K562 (cell line): ENCODE results near the gene CENPE. TPM values are rescaled to one million over a fixed set of nuclear protein-coding genes. Genes with fewer than 3 reads are reported as not detected.
A peak's percentile ranks its signal among the peaks of the same experiment; 100 is the strongest.

Experiments
- BACH1 ChIP-seq: fragments of 200-800 bp; sonication (Bioruptor generic); IDR thresholded peaks from 2 replicates; pipeline ENCODE4 v1.6.1; 2016; ENCODE audit warnings: missing genetic modification characterization, missing compliant biosample characterization
- DEAF1 ChIP-seq: fragments of 450-650 bp; formaldehyde crosslinking; IDR thresholded peaks from 2 replicates; pipeline ENCODE4 v1.4.0; 2020; ENCODE audit warnings: mild to moderate bottlenecking, moderate library complexity
- EWSR1 ChIP-seq: fragments of 450-650 bp; IDR thresholded peaks from 2 replicates; pipeline ENCODE4 v1.6.1; 2018; ENCODE audit warnings: borderline replicate concordance, mild to moderate bottlenecking, low read depth, moderate library complexity; ENCODE audit not compliant: partially characterized antibody
- KDM1A ChIP-seq, 2 experiments: fragments of 450-650 bp; IDR thresholded peaks; 2 replicates each; pipeline ENCODE4 v1.6.1; 2016; ENCODE audit warnings: mild to moderate bottlenecking in 2 of 2
- KLF13 ChIP-seq: fragments of 450-650 bp; IDR thresholded peaks from 2 replicates; pipeline ENCODE4 v1.6.1; 2016; ENCODE audit warnings: missing genetic modification characterization, low read depth, mild to moderate bottlenecking, missing compliant biosample characterization, moderate library complexity, borderline replicate concordance
- LEF1 ChIP-seq: fragments of 450-650 bp; IDR thresholded peaks from 2 replicates; pipeline ENCODE4 v1.6.1; 2016; ENCODE audit warnings: mild to moderate bottlenecking
- MYC ChIP-seq, 2 experiments: fragments of 250-450 bp in 1 of 2; sonication (Bioruptor Pico) in 1 of 2; IDR thresholded peaks; 2 replicates each; pipeline versions ENCODE4 v1.5.1 to v1.6.1; 2012 to 2021; ENCODE audit warnings: low read depth in 2 of 2, borderline replicate concordance in 1 of 2, improper control_type of control experiment in 1 of 2, low read length in 1 of 2, mild to moderate bottlenecking in 1 of 2, moderate library complexity in 1 of 2
- NELFE ChIP-seq: IDR thresholded peaks from 2 replicates; pipeline ENCODE4 v1.6.1; 2011; ENCODE audit warnings: mild to moderate bottlenecking; ENCODE audit not compliant: insufficient read depth, insufficient read length
- POLR2G ChIP-seq: fragments of 200-400 bp; formaldehyde crosslinking; IDR thresholded peaks from 2 replicates; pipeline ENCODE4 v1.6.1; 2017; ENCODE audit warnings: low read depth, mild to moderate bottlenecking, antibody characterized with exemption, low read length, moderate library complexity
- SNRNP70 ChIP-seq: fragments of 200-400 bp; formaldehyde crosslinking; optimal IDR thresholded peaks from 2 replicates; pipeline ENCODE3; 2017; ENCODE audit warnings: low read depth, low read length
- SREBF1 ChIP-seq: fragments of 150-350 bp; IDR thresholded peaks from 2 replicates; pipeline ENCODE4 v1.6.1; 2014; ENCODE audit warnings: antibody characterized with exemption, low read depth, low read length, borderline replicate concordance
- TEAD4 ChIP-seq, 2 experiments: sonication (generic) in 1 of 2; formaldehyde crosslinking in 1 of 2; IDR thresholded peaks; 2 replicates each; pipeline versions ENCODE4 v1.6.1 to v1.8.0; 2012 to 2022; ENCODE audit warnings: borderline replicate concordance in 1 of 2, inconsistent platforms in 1 of 2, low read length in 1 of 2, mild to moderate bottlenecking in 1 of 2, missing genetic modification reagents in 1 of 2
- TFAM ChIP-seq: fragments of 250-450 bp; sonication (Bioruptor Pico); conservative IDR thresholded peaks from 2 replicates; pipeline ENCODE4 v1.5.0; 2021; ENCODE audit warnings: mild to moderate bottlenecking, moderate library complexity
- XRCC3 ChIP-seq: fragments of 450-650 bp; IDR thresholded peaks from 2 replicates; pipeline ENCODE4 v1.6.1; 2017; ENCODE audit warnings: mild to moderate bottlenecking, moderate library complexity
- ZNF175 ChIP-seq: fragments of 200-800 bp; sonication (Bioruptor generic); IDR thresholded peaks from 2 replicates; pipeline ENCODE4 v1.6.1; 2016; ENCODE audit warnings: low read depth, mild to moderate bottlenecking, missing genetic modification characterization, missing compliant biosample characterization
- ZNF354B ChIP-seq: fragments of 250-450 bp; sonication (Bioruptor Pico); IDR thresholded peaks from 2 replicates; pipeline ENCODE4 v1.4.0; 2020
- ZNF79 ChIP-seq: fragments of 250-450 bp; sonication (Bioruptor Pico); IDR thresholded peaks from 2 replicates; pipeline ENCODE4 v1.4.0; 2020; ENCODE audit warnings: low read depth, mild to moderate bottlenecking, moderate library complexity
- polyA plus RNA-seq, 8 experiments: library from polyadenylated mRNA; depleted of rRNA in 4 of 8; stranded (reverse) in 5 of 8; unstranded in 3 of 8; fragments of >200 nt; fragmentation: Nextera tagmentation in 2 of 8; fragmentation: Illumina TruSeq in 1 of 8; extraction: Ambion mirVana in 2 of 8; extraction: Trizol in 1 of 8; gene quantifications; 2 replicates each; pipeline versions ENCODE4 v1.2.1 to v1.2.3, GENCODE V29; 2011 to 2014; ENCODE audit warnings: inconsistent platforms in 1 of 8, missing spikeins in 1 of 8
- total RNA-seq, 7 experiments: library from RNA; depleted of rRNA in 6 of 7; stranded (reverse); fragments of >200 nt in 6 of 7; fragmentation: Illumina TruSeq in 2 of 7; extraction: Trizol in 2 of 7; gene quantifications; 2 replicates each; pipeline versions ENCODE4 v1.2.1 to v1.2.3, GENCODE V29; 2011 to 2021; ENCODE audit warnings: low replicate concordance in 1 of 7
- TF ChIP-seq, protein P1 (sequence below): fragments of 450-650 bp; IDR thresholded peaks from 2 replicates; pipeline ENCODE4 v1.6.1; 2017; ENCODE audit warnings: antibody characterized with exemption, mild to moderate bottlenecking
- TF ChIP-seq, protein P2 (sequence below): sonication (generic); formaldehyde crosslinking; IDR thresholded peaks from 2 replicates; pipeline ENCODE4 v1.9.0; 2022; ENCODE audit warnings: mild to moderate bottlenecking, missing genetic modification reagents

Gene CENPE
- total and polyA plus RNA-seq, 9 of the 15 experiments (the other 6 are each of a cell fraction or from before 2014, with no cell fraction given) = 9.9 to 53.2 (median 27.4) TPM

GRCh38 chr4:103198111-103198765 lies at the start of gene CENPE (continued):
- TF ChIP-seq SNRNP70 (no peak), BACH1 (tag) (no peak), TEAD4 (IDR thresholded peaks at IDR 0.05; ENCODE audit: low read length) (no peak; the same call in 1 of the 2 replicates), TEAD4 (CRISPR knock-in tag; IDR thresholded peaks at IDR 0.05; ENCODE audit: borderline replicate concordance) (no peak), NELFE (no peak), ZNF354B (CRISPR knock-in tag) (no peak), ZNF175 (CRISPR knock-in tag) (no peak), MYC (IDR thresholded peaks at IDR 0.05; ENCODE audit: low read depth, low read length) (peak; percentile 68), MYC (CRISPR knock-in tag; IDR thresholded peaks at IDR 0.05; ENCODE audit: borderline replicate concordance, low read depth) (no peak), EWSR1 (no peak), XRCC3 (no peak), ZNF79 (CRISPR knock-in tag) (no peak), DEAF1 (CRISPR knock-in tag) (no peak), TFAM (no peak), SREBF1 (peak; percentile 85), POLR2G (peak; percentile 97), KDM1A (IDR thresholded peaks at IDR 0.05) (no peak), KLF13 (tag) (no peak), LEF1 (no peak)
- TF ChIP-seq, protein P1, sequence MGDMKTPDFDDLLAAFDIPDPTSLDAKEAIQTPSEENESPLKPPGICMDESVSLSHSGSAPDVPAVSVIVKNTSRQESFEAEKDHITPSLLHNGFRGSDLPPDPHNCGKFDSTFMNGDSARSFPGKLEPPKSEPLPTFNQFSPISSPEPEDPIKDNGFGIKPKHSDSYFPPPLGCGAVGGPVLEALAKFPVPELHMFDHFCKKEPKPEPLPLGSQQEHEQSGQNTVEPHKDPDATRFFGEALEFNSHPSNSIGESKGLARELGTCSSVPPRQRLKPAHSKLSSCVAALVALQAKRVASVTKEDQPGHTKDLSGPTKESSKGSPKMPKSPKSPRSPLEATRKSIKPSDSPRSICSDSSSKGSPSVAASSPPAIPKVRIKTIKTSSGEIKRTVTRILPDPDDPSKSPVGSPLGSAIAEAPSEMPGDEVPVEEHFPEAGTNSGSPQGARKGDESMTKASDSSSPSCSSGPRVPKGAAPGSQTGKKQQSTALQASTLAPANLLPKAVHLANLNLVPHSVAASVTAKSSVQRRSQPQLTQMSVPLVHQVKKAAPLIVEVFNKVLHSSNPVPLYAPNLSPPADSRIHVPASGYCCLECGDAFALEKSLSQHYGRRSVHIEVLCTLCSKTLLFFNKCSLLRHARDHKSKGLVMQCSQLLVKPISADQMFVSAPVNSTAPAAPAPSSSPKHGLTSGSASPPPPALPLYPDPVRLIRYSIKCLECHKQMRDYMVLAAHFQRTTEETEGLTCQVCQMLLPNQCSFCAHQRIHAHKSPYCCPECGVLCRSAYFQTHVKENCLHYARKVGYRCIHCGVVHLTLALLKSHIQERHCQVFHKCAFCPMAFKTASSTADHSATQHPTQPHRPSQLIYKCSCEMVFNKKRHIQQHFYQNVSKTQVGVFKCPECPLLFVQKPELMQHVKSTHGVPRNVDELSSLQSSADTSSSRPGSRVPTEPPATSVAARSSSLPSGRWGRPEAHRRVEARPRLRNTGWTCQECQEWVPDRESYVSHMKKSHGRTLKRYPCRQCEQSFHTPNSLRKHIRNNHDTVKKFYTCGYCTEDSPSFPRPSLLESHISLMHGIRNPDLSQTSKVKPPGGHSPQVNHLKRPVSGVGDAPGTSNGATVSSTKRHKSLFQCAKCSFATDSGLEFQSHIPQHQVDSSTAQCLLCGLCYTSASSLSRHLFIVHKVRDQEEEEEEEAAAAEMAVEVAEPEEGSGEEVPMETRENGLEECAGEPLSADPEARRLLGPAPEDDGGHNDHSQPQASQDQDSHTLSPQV = no peak
- TF ChIP-seq, protein P2, sequence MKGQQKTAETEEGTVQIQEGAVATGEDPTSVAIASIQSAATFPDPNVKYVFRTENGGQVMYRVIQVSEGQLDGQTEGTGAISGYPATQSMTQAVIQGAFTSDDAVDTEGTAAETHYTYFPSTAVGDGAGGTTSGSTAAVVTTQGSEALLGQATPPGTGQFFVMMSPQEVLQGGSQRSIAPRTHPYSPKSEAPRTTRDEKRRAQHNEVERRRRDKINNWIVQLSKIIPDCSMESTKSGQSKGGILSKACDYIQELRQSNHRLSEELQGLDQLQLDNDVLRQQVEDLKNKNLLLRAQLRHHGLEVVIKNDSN (CRISPR knock-in tag) = peak; percentile 49
